ENCODE data around the gene GATA3.

Gene GATA3

GRCh38 chr10:8078027-8078426 is 23.5 kb downstream of the GATA3 start:
- no peak for TF ChIP-seq CTCF (IDR thresholded peaks at IDR 0.05)
- no peak overlapping the region for H3K9ac ChIP-seq
- no peaks in the 10 kb centered on the region for H3K9me3 ChIP-seq (ENCODE audit: control insufficient read depth, low read length)
- no peak overlapping the region for H3K4me3 ChIP-seq (ENCODE audit: low read depth, low read length)
- H2AFZ ChIP-seq, result no peak overlapping the region
- no peaks in the 10 kb centered on the region for H3K36me3 ChIP-seq (ENCODE audit: control insufficient read depth, insufficient read depth, low read length)
- H3K4me1 ChIP-seq, result peaks cover 4% of the 10 kb centered on the region
- no peak overlapping the region for H3K4me2 ChIP-seq (ENCODE audit: low read length)
- H3K79me2 ChIP-seq, result no peaks in the 10 kb centered on the region
- no peaks in the 10 kb centered on the region for H3K27me3 ChIP-seq (ENCODE audit: control insufficient read depth, insufficient read depth, low read length)
- H3K27ac ChIP-seq, result no peak overlapping the region

GRCh38 chr10:8079126-8079525 is 24.6 kb downstream of the GATA3 start:
- Histone ChIP-seq H3K4me3 (ENCODE audit: low read depth, low read length) (no peak overlapping the region), H3K4me1 (peaks cover under 1% of the 10 kb centered on the region), H3K27ac (no peak overlapping the region), H2AFZ (no peak overlapping the region), H3K4me2 (ENCODE audit: low read length) (no peak overlapping the region), H3K27me3 (ENCODE audit: control insufficient read depth, insufficient read depth, low read length) (no peaks in the 10 kb centered on the region), H3K9me3 (ENCODE audit: control insufficient read depth, low read length) (no peaks in the 10 kb centered on the region), H3K36me3 (ENCODE audit: control insufficient read depth, insufficient read depth, low read length) (no peaks in the 10 kb centered on the region), H3K9ac (no peak overlapping the region), H3K79me2 (no peaks in the 10 kb centered on the region)
- no peak for TF ChIP-seq CTCF (IDR thresholded peaks at IDR 0.05)

- no peak overlapping the region for H3K27ac ChIP-seq
- H3K9me3 ChIP-seq (ENCODE audit: control insufficient read depth, low read length), result no peaks in the 10 kb centered on the region
- no peaks in the 10 kb centered on the region for H3K36me3 ChIP-seq (ENCODE audit: control insufficient read depth, insufficient read depth, low read length)
- no peaks in the 10 kb centered on the region for H3K4me1 ChIP-seq
- H2AFZ ChIP-seq, result no peak overlapping the region
- no peaks in the 10 kb centered on the region for H3K79me2 ChIP-seq
- H3K9ac ChIP-seq, result no peak overlapping the region
- no peaks in the 10 kb centered on the region for H3K27me3 ChIP-seq (ENCODE audit: control insufficient read depth, insufficient read depth, low read length)
- no peak overlapping the region for H3K4me2 ChIP-seq (ENCODE audit: low read length)
- no peak for TF ChIP-seq CTCF (IDR thresholded peaks at IDR 0.05)
- H3K4me3 ChIP-seq (ENCODE audit: low read depth, low read length), result no peak overlapping the region
Observed at GRCh38 chr10:8084799-8085198, 30.3 kb downstream of the GATA3 start.

GRCh38 chr10:8085251-8085650 is 30.8 kb downstream of the GATA3 start:
- Histone ChIP-seq H3K4me1 (no peaks in the 10 kb centered on the region), H3K4me3 (ENCODE audit: low read depth, low read length) (no peak overlapping the region), H3K9ac (no peak overlapping the region), H3K36me3 (ENCODE audit: control insufficient read depth, insufficient read depth, low read length) (no peaks in the 10 kb centered on the region), H3K27me3 (ENCODE audit: control insufficient read depth, insufficient read depth, low read length) (no peaks in the 10 kb centered on the region), H2AFZ (no peak overlapping the region), H3K4me2 (ENCODE audit: low read length) (no peak overlapping the region), H3K79me2 (no peaks in the 10 kb centered on the region), H3K27ac (no peak overlapping the region), H3K9me3 (ENCODE audit: control insufficient read depth, low read length) (no peaks in the 10 kb centered on the region)
- no peak for TF ChIP-seq CTCF (IDR thresholded peaks at IDR 0.05)

GRCh38 chr10:8086315-8086714 is 31.8 kb downstream of the GATA3 start:
- no peak for TF ChIP-seq CTCF (IDR thresholded peaks at IDR 0.05)
- no peak overlapping the region for H3K27ac ChIP-seq

More at GRCh38 chr10:8086315-8086714, 31.8 kb downstream of the GATA3 start:
- no peaks in the 10 kb centered on the region for H3K36me3 ChIP-seq (ENCODE audit: control insufficient read depth, insufficient read depth, low read length)
- no peaks in the 10 kb centered on the region for H3K27me3 ChIP-seq (ENCODE audit: control insufficient read depth, insufficient read depth, low read length)
- no peak overlapping the region for H3K9ac ChIP-seq
- no peaks in the 10 kb centered on the region for H3K9me3 ChIP-seq (ENCODE audit: control insufficient read depth, low read length)
- no peaks in the 10 kb centered on the region for H3K4me1 ChIP-seq
- H3K4me3 ChIP-seq (ENCODE audit: low read depth, low read length), result no peak overlapping the region
- no peak overlapping the region for H3K4me2 ChIP-seq (ENCODE audit: low read length)
- H2AFZ ChIP-seq, result no peak overlapping the region
- H3K79me2 ChIP-seq, result no peaks in the 10 kb centered on the region
